Stimulated activated CD4-positive, alpha-beta T cell treated with anti-CD3 and anti-CD28 coated beads, Interleukin-2, amount 100 ng/mL, for 24 hours (primary cell): ENCODE results near the gene XKR7.

Experiments used
- DNase-seq, 2 donors: peaks; one replicate each; pipeline ENCODE4 v3.0.0-alpha.2; 2020

The XKR7 gene

DNA sequence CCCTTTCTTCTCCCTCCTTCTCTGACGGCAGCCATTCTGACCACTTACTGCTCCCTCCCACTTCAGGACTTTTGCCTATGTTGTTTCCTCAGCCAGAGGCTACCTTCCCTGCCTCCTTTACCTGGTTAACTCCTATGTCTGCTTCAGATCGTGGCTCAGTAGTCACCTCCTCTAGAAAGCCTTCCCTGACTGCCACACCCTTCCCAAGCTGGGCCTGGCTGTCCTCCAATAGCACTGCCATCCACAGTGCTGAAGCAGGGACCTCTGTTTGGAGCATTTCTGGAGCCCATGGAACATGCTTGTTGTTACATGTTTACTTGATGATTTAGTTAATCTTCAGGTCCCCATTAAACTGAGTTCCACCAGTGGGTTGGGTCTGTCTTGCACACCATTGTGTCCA, 13.8 kb downstream of the XKR7 start:
- no peak for DNase-seq

DNA sequence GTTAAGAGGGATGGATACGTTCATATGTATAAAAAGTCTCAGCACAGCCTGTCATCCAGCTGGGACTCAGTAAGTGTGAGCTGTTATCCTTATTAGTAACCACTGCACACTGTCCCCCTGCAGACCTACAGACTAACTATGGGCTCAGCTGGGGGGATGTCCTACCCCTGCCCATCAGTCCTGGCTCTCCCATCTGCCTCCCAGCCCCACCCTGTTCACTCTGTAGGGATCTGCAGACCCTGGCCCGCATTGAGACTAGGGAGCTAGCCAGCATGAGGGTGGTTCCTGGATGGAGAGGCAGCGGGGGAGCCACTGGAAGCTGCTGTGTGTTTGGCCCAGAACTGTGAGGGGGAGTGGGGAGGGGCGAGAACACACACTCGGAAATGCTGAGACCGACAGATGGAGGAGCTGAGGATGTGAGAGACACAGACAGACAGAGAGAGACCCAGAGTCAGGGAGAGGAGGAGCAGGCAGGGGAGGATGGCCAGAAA, 17.1 kb downstream of the XKR7 start:
- DNase-seq, result no peak

DNA sequence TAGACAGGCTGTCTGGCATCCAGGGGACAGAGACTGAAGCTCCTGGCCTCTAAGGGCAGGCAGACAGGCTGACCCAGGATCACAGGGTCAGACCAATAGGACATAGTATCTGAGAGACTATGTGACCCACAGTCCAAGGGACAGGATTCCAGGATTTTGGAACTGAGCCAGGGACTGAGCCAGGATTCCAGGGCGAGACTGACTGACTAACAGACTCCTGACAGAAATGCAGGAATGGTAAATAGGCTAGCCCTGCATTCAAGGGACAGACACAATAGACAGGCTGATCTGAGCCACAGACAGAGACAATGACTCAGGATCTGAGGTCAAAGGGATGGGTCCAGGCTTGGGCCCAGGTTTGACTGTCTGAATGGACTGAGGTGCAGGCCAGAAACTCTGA, 19.8 kb downstream of the XKR7 start:
- DNase-seq, result no peak

DNA sequence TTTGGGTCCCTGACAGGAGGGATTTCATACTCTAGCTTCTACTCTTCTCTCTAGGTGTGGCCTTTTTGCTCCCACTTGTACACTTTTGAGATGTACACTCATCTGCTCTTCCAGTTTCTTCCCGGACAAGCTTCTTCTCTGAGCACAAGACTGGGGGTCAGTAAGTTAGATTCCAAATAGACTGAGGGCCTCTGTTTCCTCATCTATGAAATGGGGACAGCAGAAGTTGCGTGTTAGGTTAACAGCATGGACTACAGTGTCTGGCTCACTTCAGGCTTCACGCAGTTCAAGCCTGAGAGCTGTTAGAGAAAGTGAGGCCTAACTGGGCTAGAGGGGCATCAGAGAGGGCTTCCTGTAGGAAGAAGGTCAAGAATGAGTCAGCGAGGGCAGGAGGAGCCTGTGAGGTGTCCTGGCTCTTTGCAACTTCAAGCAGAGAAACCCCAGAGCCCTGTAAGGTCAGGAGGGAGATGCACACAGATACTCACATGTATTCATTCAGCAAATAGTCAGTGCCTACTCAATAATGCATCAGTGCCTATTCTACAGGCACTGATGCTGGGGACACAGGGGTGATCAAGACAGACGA, 20.6 kb downstream of the XKR7 start:
- no peak for DNase-seq

DNA sequence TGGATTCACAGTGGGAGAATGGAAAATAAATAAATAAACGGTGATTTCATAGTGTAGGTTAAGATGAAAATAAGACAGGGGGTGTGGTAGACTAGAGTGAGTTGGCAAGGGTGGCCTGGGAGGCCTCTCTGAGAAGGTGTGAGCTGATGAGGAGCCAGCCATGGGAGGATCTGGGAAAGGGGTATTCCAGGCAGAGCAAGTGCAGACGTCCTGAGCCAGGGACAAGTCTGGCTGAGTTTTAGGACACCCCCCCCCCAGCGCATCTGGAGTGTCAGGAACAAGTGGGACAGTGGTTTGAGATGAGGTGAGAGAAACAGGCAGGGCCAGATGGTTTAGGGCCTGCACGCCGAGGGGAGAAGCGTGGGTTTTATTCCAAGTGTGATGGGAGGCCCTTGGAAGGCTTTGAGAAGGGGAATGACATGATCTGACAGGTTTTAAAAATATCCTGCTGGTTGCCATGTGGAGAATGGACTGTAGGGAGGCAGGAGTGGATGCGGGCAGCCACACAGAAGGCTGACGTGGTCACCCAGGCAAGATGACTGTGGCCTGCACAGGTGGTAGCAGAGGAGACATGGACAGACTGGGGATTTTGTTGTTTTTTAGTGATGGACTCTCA, 21.2 kb downstream of the XKR7 start:
- DNase-seq, result no peak

DNA sequence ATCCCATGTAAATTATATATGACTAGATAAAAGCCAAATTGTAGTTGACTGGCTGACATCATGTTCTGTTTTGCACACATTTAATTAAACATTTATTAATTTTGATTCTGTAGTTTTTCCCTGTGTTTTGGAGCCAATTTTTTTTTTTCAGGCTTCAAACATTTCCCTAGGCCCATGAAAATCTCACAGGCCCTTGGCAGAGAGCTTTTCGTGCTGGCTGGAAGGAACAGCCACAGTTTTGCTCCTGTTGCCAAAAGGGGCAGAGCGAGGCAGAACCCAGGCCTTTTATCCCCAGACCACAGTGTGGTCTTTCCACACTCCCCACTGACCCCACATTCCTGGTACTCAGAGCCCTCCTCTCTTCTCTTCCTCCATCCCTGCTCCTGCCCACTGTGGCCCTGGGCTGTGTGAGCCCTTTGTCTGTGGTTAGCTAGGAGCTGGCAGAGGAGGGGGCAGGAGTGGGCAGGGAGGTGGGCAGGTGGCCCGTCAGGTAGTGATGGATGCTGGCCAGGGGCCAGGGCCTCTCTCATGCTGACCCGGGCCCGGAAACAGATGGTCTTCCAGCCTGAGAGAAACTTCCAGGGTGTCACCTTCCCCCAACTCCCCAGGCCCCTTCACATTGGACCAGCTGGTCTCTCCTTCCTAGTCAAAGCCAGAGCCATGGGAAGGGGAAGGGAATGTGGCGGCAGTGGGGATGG, 22.8 kb downstream of the XKR7 start:
- no peak for DNase-seq

DNA sequence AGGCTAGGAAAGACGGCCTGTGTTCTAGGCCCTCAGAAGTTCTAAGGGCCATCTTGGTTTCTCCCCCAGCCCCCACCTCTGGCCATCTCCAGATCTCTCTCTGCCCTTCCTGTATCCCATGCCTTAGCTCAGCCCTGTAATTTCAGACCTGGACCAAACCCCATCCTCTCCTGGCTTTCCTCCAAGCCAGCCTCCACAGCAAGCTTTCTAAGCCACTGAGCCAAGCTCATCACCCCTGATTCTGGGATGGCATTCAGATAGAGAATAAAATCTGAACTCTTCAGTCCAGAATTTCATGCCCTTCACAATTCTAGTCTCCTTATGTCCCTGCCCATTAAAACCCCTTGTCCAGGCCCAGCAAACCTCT, 23.4 kb downstream of the XKR7 start:
- DNase-seq, result no peak

DNA sequence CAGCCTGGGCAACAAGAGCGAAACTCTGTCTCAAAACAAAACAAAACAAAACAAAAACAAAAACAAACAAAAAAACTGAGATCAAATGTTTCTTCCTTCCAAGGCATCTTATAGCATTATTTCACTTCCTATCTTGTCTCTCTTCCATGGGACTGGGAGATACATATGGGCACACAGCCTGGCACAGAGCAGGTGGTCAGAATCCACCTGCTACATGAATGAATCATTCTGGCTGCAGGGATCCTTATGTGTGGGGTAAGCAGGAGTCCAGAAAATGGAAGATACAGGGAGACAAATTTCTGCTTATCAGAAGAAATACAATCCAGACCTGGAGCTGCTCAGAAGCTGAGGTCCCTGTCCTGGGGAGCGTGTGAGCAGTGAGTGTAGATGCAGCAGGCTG, 24.1 kb downstream of the XKR7 start:
- no peak for DNase-seq

DNA sequence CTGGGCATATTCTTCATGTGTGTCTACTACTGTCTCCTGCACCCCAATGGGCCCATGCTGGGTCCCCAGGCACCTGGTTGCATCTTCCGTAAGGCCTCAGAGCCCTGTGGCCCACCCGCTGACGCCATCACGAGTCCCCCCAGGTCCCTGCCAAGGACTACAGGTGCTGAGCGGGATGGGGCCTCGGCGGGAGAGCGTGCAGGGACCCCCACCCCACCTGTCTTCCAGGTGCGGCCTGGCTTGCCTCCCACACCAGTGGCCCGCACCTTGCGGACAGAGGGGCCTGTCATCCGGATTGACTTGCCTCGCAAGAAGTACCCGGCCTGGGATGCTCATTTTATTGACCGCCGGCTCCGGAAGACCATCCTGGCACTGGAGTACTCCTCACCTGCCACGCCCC, 29.0 kb downstream of the XKR7 start:
- no peak for DNase-seq

DNA sequence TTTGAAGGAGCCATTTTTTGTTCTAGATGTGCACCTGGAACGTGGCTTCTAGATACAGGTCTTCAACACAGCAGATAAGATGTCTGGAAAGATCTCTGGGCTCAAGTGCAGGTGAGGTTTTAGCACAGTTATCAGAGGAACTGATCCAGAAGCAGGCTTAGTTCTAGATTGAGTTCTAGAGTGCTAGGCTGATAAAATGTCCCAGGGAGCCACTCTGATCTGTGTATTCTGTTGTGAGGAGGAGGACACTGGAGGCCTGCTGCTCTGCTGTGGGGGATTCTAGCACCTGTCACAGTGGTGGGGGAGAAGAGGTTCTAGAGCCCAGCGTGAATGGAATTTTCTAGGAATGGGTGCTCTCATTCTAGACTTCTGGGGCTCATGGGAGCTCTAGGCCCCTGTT, 30.3 kb downstream of the XKR7 start:
- no peak for DNase-seq

DNA sequence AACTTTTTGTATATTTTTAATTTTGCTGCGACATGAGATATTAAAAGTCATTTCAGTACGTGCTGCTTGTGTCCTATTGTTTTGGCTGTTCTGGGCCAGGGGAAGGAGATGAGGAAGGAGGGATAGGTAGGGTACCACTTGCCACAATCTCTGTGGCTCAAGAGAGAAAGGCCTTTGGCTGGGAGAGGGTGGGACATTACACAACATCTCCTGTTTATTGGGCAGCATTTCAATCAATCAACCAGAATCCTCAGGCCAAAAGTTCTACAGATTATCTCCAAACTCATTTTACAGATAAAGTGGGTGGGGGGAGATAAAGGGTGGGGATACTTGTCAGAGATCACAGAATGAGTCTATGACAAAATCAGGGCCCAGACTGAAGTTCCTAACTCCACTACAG, 35.4 kb downstream of the XKR7 start:
- DNase-seq, result no peak

DNA sequence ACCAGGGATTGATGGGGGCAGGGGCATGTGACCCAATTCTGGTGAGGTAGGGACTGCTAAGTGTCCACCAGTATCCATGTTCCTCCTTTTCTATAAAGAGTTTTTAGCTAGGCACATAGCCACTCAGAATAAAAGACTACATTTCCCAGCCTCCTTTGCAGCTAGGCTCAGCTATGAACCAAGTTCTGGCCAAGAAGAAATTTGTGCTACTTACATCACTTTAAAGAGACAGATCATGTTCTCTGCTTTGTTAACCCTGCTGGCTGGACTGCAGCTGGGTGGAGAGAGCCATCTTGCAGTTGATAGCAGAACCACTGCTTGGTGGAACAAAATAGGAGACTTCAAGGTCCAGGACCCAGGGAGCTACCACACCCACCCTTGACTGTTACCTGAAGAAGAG, 37.0 kb downstream of the XKR7 start:
- no peak for DNase-seq

DNA sequence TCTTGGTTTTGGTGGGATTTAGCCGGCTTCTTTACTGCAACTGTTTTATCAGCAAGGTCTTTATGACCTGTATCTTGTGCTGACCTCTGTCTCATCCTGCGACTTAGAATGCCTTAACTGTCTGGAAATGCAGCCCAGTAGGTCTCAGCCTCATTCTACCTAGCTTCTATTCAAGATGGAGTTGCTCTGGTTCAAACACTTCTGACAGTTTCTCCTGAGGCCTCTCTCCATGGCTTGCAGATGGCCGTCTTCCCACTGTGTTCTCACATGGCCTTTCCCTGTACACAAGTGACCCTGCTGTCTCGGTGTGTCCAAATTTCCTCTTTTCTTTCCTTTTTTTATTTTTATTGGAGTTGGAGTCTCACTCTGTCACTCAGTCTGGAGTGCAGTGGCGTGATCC, 38.1 kb downstream of the XKR7 start:
- DNase-seq, result no peak

DNA sequence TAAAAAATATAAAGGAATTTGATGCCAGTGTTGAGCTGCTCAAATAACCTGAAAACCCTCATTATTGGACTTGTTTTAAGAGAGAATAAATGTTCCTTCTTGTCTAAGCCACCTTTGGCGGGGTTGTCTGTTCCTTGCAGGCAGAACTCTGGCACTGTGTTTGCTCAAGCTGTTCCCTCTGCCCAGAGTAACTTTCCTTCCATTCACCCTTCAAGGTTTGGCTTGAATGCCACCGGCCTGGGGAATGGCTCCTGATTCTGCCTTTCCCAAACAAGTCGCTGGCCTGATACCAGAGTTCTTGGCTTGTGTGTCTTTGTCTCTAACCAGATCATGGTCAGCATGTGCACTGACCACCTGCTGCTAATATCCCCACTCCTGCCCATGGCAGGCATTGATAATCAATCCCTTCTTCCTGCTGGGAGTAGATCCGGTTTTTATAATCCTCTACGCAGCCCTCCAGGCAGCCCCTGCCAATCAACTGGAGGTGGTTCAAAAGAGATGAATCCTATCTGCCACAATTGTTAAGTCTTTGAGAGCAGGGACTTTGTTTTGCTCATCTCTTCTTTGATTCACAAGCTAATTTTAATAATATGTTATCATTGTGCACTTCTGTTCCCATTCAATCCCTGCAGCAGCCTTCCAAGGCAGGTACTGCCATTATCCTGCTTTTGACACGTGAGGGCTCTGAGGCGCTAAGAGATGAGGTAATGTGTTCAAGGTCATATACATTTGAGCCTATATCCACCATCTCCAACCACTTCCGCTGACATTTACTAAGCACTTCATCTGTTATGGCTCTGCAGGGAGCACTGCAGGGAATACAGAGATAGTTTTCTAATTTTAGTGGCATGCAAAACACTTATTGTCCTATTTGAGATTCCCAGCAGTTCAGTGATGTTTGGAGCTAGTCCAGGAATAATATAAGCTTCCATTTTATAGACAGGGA, 39.2 kb downstream of the XKR7 start:
- no peak for DNase-seq

DNA sequence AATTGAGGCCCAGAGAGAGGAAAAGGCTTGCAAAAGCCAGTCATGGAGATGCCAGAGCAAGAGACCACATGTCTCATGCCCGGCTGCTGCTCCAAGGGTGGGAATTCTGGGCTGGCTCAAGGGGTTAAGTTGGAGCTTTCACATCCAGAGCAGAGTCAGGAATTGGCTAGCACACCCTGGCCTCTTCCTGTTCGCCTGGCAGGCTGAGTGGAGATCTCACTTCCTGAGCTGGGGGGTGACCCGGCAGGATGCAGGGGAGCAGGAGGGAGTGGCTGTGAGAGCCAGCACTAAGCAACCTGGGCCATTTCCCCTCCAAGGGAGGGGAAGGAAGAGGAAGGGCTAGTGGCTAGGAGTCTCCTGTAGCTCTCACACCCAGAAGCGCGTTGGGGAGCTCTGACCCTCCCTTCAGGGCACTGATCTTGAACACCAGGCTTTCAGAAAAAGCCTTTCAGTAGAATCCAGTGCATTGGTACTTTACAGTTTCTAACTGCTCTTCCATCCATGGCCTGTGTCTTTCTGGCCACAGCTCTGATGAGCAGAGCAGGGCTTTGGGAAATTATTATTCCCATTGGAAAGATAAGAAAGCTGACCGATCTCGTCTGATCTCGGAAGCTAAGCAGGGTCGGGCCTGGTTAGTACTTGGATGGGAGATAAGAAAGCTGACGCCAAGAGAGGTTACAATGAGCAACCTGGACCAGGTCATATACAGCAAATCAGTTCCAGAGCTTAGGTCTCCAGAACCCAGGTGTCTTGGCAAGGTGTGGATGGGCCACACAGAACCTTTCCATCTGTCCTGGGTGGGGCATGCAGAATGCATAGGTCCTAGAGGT, 40.1 kb downstream of the XKR7 start:
- no peak for DNase-seq

DNA sequence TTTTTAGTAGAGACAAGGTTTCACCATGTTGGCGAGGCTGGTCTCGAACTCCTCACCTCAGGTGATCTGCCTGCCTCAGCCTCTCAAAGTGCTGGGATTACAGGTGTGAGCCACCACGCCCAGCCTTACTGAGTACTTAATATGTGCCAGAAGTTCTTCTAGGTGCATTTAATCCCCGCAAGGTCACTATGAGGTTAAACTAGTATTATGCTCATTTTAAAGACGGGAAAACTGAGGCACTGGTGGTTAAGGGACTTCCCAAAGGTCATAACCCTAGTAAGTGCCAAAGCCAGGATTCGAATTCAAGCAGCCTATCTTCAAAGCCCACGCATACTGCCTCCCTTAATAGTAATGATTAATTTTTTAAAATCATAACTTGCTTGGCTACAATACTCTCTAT, 41.6 kb downstream of the XKR7 start:
- no peak for DNase-seq

DNA sequence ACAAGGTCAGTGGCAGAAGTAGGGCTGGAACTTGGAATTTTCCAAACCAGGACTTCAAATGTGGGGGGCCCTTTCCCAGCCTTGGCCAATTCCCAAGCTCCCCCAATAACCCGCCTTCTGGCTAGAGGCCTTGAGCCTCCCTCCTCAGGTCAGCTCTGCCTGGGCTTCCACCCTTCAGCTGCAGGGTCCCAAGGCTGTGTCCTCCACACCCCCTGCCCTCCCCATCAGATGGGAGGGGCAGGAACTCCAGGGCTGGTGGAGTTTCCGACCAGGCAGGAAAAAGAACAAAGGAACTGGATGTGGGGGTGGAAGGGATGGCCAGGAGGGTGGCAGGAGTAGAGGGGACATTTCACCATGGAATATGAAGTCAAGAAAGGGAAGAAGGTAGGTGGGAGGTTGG, 42.1 kb downstream of the XKR7 start, which contains the start of gene CCM2L:
Gene CCM2L, plus strand, starts transcription at position 338 of the 400 bp plus-strand sequence. Its CDS starts 17 bp downstream, at position 355.
- DNase-seq, result no peak

DNA sequence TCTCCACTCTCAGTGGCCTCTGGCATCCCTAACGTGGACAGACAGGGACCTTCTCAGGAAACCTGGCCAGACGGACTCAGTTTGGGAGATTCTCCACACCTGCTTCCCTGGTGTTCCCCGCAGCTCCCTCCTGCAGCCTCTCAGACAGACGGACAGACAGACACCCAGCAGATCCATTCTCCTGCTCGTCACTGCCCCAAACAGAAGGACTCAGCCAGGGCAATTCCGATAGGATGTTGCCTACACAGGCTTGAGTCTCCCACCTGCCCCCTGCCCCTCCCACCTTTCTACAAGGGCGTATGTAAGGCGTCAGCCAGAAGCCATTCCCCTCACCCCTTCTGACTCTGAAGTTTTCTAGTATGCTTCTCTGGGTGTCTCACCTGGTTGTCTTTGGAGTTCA, 42.7 kb downstream of the XKR7 start:
- DNase-seq, result no peak

DNA sequence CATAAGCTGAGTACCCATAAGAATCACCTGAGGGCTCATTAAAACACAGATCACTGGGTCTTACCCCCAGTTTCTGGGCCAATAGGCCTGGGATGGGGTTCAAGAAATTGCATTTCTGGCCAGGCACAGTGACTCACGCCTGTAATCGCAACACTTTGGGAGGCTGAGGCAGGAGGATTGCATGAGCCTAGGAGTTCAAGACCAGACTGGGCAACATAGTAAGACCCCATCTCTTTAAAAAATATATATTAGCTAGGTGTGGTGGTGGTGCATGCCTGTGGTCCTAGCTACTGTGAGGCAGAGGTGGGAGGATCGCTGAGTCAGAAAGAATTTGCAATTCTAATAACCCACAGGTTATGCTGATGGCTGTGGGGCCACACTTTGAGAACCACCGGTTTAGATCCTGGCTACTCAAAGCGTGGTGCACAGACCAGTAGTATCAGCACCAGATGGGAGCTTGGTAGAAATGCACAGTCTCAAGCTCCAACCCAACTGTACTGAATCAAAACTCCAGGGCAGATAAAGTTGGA, 44.3 kb downstream of the XKR7 start:
- no peak for DNase-seq

DNA sequence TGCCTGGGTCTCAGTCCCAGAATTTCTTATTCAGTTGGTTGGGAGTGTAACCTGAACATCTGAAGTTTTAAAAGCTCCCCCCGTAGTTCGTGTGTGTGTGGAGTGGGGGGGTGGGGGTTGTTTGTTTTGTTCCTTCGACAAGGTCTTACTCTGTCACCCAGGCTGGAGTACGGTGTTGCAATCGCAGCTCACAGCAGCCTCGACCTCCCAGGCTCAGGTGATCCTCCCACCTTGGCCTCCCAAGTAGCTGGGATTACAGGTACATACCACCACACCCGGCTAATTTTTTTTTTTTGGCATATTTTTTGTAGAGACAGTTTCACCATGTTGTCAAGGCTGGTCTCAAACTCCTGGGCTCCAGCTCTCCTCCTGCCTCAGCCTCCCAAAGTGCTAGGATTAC, 45.4 kb downstream of the XKR7 start:
- DNase-seq, result no peak

DNA sequence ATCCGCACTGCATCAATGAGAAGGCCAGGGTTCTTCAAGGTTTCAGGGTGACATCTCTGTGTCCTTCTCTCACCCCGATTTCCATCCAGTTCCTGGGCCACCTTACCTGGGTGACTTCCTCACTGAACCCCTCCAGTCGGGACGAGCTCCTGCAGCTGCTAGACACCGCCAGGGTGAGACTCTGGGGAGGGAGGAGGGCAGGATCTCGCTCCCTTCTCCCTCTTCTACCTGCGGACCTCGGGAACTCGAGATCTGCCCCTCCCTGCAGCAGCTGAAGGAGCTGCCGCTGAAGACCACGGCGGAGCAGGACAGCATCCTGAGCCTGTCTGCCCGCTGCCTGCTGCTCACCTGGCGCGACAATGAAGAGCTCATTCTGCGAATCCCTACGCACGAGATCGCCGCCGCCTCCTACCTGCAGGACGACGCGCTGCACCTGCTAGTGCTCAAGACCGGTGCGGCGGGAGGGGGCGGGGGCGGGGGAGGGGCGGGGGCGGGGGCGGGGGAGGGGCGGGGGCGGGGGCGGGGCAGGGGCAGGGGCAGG, 49.8 kb downstream of the XKR7 start:
- peak; percentile 29 to 52 for DNase-seq
